Left ventricle myocardium inferior (tissue), 1 donor: Measurements from ENCODE around the gene QPCT. TPM values are rescaled to one million over a fixed set of nuclear protein-coding genes. Genes with fewer than 3 reads are reported as not detected.
"Not testable (repeated sequence)": the region's sequence is repeated elsewhere in the genome, so short reads cannot be mapped to it uniquely, and the experiment has no call there.

Experiments
- DNase-seq: peaks from one replicate; pipeline ENCODE4 v3.0.0-alpha.2; 2020
- H3K27ac ChIP-seq: fragments of 200-600 bp; replicated peaks from 2 replicates; pipeline ENCODE4 v1.8.0; 2021
- H3K27me3 ChIP-seq: fragments of 200-600 bp; 2 replicates; pipeline ENCODE4 v1.8.0; 2021; ENCODE audit warnings: low read depth
- H3K36me3 ChIP-seq: fragments of 200-600 bp; 2 replicates; pipeline ENCODE4 v1.8.0; 2021
- H3K4me1 ChIP-seq: fragments of 200-600 bp; 2 replicates; pipeline ENCODE4 v1.8.0; 2021
- H3K4me3 ChIP-seq: fragments of 200-600 bp; 2 replicates; pipeline ENCODE4 v1.8.0; 2021; ENCODE audit warnings: mild to moderate bottlenecking, moderate library complexity
- H3K9me3 ChIP-seq: fragments of 200-600 bp; replicated peaks from 2 replicates; pipeline ENCODE4 v1.8.0; 2021
- intact Hi-C: fragments of 100-400 bp; cut with micrococcal nuclease; formaldehyde crosslinking; loops from one replicate; pipeline ENCODE4 v1.11.0; 2022
- long read RNA-seq: library from polyadenylated mRNA; unstranded; transcript quantifications from one replicate; pipeline ENCODE4 v2.0.0, GENCODE V29; 2021
- total RNA-seq: library from RNA; stranded (reverse); fragmentation: NEBNext Ultra II Directional; extraction: Animal tissue kit (Norgen Biotek cat#: 25700); gene quantifications from one replicate; pipeline ENCODE4 v1.2.1, GENCODE V29; 2021
- TF ChIP-seq, protein P1 (sequence below): fragments of 200-600 bp; IDR thresholded peaks from 2 replicates; pipeline ENCODE4 v1.8.0; 2021; ENCODE audit warnings: antibody characterized with exemption, mild to moderate bottlenecking, borderline replicate concordance
- donor health status: DM: no; HTN: yes; CAD: no; lungs with severe emphysema.

The QPCT gene
- 2.0 TPM for total RNA-seq
- long read RNA-seq, partial matches to known transcripts, result 0 of 1 reads
- long read RNA-seq, other reads (novel, unspliced or antisense), result 0 of 1 reads

DNA sequence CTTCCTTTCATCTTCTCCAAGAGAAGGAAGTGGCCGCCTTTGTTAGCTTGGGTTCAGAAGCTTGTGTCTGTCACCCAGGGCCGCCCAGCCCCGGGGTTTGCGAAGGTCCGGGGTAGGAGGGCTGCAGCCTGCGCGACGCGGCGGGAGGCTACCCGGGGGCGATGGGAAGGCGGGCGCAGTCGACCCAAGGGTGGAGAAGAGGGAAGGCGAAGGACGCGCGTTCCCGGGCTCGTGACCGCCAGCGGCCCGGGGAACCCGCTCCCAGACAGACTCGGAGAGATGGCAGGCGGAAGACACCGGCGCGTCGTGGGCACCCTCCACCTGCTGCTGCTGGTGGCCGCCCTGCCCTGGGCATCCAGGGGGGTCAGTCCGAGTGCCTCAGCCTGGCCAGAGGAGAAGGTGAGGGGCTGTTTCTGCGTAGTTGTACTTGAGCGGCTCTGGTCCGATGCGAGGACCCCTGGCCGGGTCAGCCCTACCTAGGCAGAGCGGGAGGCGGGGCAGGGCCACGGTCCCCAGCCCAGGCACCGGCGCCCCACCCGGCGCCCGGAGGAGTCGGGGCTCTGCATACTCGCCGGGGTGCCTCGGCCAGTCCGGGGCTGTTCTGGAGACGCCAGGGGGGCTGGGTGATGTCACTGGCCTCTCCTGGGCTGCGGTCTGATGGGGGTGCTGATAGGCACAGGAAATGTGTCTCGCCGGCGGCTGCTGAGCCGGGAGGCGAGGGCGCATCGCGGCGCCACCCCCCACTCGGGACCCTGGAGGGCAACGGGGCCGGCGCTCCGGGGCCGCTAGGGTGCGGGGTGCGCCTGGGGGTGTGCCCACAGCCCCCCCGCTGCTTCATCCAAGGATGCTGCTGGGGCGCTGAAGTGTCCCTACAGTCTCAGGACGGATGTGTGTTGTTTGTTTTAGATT, at the start of gene QPCT:
QPCT (plus strand) TSS at position 178 of the 909 bp plus-strand sequence; CDS start at position 280, 102 bp downstream.
- intact Hi-C loops, result no loop called here
- DNase-seq, result peak; percentile 53
- H3K36me3 ChIP-seq, result no peaks in the 10 kb centered on the region

DNA sequence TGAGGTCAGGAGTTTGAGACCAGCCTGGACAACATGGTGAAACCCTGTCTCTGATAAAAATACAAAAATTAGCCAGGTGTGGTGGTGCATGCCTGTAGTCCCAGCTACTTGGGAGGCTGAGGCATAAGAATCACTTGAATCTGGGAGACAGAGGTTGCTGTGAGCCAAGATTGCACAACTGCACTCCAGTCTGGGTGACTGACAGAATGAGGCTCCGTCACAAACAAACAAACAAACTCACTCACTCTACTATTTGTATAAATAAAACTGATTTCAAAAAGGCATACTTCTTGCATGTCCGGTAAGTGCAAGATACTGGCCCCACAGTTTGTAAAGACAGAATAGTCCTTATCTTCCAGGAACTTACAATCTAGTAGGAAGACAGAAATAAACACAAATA, 49.6 kb upstream of the QPCT start:
- H3K27me3 ChIP-seq, H3K27ac ChIP-seq, H3K9me3 ChIP-seq, DNase-seq, intact Hi-C loops, H3K4me1 ChIP-seq, H3K4me3 ChIP-seq: not testable (repeated sequence)
- peaks cover 23% of the 10 kb centered on the region for H3K36me3 ChIP-seq

More for the DNA sequence above, at the start of gene QPCT:
- peak within 1 kb of the TSS; percentile 64 for H3K27ac ChIP-seq
- peaks cover 10% of the 10 kb centered on the region for H3K27me3 ChIP-seq
- TF ChIP-seq, protein P1, sequence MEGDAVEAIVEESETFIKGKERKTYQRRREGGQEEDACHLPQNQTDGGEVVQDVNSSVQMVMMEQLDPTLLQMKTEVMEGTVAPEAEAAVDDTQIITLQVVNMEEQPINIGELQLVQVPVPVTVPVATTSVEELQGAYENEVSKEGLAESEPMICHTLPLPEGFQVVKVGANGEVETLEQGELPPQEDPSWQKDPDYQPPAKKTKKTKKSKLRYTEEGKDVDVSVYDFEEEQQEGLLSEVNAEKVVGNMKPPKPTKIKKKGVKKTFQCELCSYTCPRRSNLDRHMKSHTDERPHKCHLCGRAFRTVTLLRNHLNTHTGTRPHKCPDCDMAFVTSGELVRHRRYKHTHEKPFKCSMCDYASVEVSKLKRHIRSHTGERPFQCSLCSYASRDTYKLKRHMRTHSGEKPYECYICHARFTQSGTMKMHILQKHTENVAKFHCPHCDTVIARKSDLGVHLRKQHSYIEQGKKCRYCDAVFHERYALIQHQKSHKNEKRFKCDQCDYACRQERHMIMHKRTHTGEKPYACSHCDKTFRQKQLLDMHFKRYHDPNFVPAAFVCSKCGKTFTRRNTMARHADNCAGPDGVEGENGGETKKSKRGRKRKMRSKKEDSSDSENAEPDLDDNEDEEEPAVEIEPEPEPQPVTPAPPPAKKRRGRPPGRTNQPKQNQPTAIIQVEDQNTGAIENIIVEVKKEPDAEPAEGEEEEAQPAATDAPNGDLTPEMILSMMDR, result no peak
- peak within 1 kb of the TSS; percentile 74 for H3K4me3 ChIP-seq
- H3K9me3 ChIP-seq, result no peaks in the 10 kb centered on the region
- peaks cover 31% of the 10 kb centered on the region for H3K4me1 ChIP-seq

DNA sequence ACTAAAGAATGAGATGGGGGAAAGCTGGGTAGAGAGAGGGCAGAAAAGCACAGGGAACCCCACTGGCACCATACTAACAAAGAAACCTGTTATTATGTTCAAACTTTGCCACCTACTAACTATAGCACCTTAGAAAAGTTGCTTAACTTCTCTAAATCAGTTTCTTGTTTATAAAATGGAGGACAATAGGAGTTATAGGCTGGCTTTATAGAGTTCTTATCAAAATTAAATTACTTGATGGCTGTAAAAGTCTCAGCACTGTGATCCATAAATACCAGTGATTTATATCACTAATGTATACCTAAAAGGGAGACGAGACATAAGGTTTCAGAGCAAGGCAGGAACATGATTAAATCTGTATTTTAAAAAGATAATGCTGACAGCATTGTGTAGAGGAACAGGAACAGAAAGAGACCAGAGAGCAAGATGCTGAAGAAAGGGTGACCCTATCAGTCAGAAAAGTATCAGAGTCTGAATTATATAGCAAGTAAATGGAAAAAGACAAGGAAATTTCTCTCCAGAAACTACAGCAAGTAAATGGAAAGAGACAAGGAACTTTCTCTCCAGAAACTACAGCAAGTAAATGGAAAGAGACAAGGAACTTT, 48.9 kb upstream of the QPCT start:
- Histone ChIP-seq H3K36me3 (peaks cover 17% of the 10 kb centered on the region), H3K4me1 (no peaks in the 10 kb centered on the region), H3K9me3 (no peaks in the 10 kb centered on the region), H3K4me3 (no peak overlapping the region), H3K27ac (no peak overlapping the region), H3K27me3 (no peaks in the 10 kb centered on the region)
- no peak for DNase-seq
- TF ChIP-seq, protein P1, result no peak
- intact Hi-C loops, result no loop called here

DNA sequence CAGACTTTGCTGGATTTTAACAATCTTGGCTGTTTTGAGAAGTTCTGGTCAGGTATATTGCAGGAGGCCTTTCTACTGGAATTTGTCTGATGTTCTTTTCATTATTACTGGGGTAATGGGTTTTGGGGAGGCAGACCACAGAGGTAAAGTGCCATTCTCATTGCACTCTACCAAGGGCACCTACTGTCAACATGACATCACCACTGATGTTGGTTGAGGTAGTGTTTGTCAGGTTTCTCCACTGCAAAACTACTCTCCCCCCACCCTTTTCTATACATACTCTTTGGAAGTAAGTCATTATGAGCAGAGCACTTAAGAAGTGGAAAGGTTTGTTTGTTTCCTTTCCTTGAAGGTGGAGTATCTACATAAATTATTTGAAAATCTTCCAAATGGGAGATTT, 46.8 kb upstream of the QPCT start:
- H3K4me3 ChIP-seq, result no peak overlapping the region
- peaks cover 3% of the 10 kb centered on the region for H3K36me3 ChIP-seq
- H3K27me3 ChIP-seq, result no peaks in the 10 kb centered on the region
- TF ChIP-seq, protein P1, result no peak
- peaks cover 9% of the 10 kb centered on the region for H3K4me1 ChIP-seq
- no peak overlapping the region for H3K27ac ChIP-seq
- intact Hi-C loops, result no loop called here
- no peaks in the 10 kb centered on the region for H3K9me3 ChIP-seq
- DNase-seq, result no peak

DNA sequence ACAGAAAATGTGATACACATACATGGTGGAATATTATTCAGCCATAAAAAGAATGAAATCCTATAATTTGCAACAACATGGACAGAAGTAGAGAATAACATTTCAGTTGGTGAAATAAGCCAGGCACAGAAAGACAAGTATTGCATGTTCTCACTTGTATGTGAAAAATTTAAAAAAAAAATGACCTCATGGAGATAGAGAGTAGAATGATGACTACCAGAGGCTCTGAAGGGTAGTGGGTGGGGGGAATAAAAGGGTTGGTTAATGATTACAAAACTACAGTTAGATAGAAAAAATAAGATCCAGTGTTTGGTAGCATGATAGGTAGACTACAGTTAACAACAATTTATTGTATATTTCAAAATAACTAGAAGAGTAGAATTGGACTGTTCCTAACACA, 44.3 kb upstream of the QPCT start:
- Histone ChIP-seq H3K9me3 (no peaks in the 10 kb centered on the region), H3K36me3 (no peaks in the 10 kb centered on the region), H3K27me3 (no peaks in the 10 kb centered on the region), H3K4me1 (peaks cover 15% of the 10 kb centered on the region), H3K4me3 (no peak overlapping the region), H3K27ac (no peak overlapping the region)
- DNase-seq, result no peak
- TF ChIP-seq, protein P1, result no peak
- intact Hi-C loops, result no loop called here

DNA sequence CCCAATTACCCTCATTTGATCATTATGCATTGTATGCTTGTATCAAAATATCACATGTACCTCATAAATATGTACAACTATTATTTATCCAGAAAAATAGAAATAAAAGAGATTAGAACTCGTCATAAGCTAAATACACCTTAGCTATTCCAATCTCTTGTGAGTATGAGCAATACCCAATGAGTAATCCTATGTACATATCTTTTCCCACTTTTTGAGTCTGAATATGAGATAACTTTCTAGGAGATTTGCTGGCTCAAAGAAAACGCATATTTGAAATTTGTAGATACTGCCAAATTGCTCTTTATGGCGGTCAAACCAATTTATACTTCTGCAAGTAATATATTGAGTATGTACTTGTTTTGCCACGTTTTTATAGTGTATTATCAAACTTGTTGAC, 43.9 kb upstream of the QPCT start:
- H3K27ac ChIP-seq, result no peak overlapping the region
- intact Hi-C loops, result no loop called here
- peaks cover 20% of the 10 kb centered on the region for H3K4me1 ChIP-seq
- H3K4me3 ChIP-seq, result no peak overlapping the region
- no peaks in the 10 kb centered on the region for H3K9me3 ChIP-seq
- DNase-seq, result no peak
- TF ChIP-seq, protein P1, result no peak
- no peaks in the 10 kb centered on the region for H3K36me3 ChIP-seq
- H3K27me3 ChIP-seq, result no peaks in the 10 kb centered on the region
